Activated CD8-positive, alpha-beta memory T cell treated with anti-CD3 and anti-CD28 coated beads for 4 hours (primary cell): ENCODE measurements around the gene HOXC13.

ENCODE experiments used
- DNase-seq, 2 donors: peaks; one replicate each; pipeline ENCODE4 v3.0.0-alpha.2; 2020; ENCODE audit warnings: low read depth in 2 of 2

HOXC13 gene

GRCh38 chr12:53982648-53983567 is 44.3 kb downstream of the HOXC13 start:
- no peak for DNase-seq

- no peak for DNase-seq
Measured at GRCh38 chr12:53983568-53983949, 44.9 kb downstream of the HOXC13 start.

GRCh38 chr12:53983950-53984572 is 45.4 kb downstream of the HOXC13 start:
- DNase-seq: no peak

- DNase-seq: peak; percentile 27 to 70
Measured at GRCh38 chr12:53984901-53985691, 46.5 kb downstream of the HOXC13 start, which contains the start of gene HOXC10. TSS of gene HOXC10 (plus strand) at chr12:53985146. CDS start at chr12:53985260, 114 bp downstream.

GRCh38 chr12:53985692-53985993 is 47.0 kb downstream of the HOXC13 start:
- DNase-seq: no peak

- DNase-seq: no peak
Measured at GRCh38 chr12:53985994-53986685, 47.5 kb downstream of the HOXC13 start.

- DNase-seq: no peak
Measured at GRCh38 chr12:53986686-53987483, 48.3 kb downstream of the HOXC13 start.

- DNase-seq: no peak
Measured at GRCh38 chr12:53987787-53988230, 49.2 kb downstream of the HOXC13 start.

- DNase-seq: no peak
Measured at GRCh38 chr12:53988541-53989226, 50.1 kb downstream of the HOXC13 start.

- no peak for DNase-seq
Measured at GRCh38 chr12:53989227-53990113, 50.8 kb downstream of the HOXC13 start.

- no peak for DNase-seq
Measured at GRCh38 chr12:53990311-53991076, 51.9 kb downstream of the HOXC13 start.

GRCh38 chr12:53991077-53991460 is 52.4 kb downstream of the HOXC13 start:
- DNase-seq: no peak

GRCh38 chr12:53992377-53992889 is 53.8 kb downstream of the HOXC13 start:
- DNase-seq: no peak

GRCh38 chr12:53993162-53994008 is 54.8 kb downstream of the HOXC13 start:
- DNase-seq: no peak

- DNase-seq: no peak
Measured at GRCh38 chr12:53994009-53994263, 55.3 kb downstream of the HOXC13 start.

GRCh38 chr12:53994264-53995001 is 55.8 kb downstream of the HOXC13 start:
- no peak for DNase-seq

- DNase-seq: no peak
Measured at GRCh38 chr12:53995002-53995377, 56.4 kb downstream of the HOXC13 start.
